G401 (cell line): ENCODE results near the gene VSNL1. TPM values are rescaled to one million over a fixed set of nuclear protein-coding genes. Genes with fewer than 3 reads are reported as not detected.
A peak's percentile ranks its signal among the peaks of the same experiment; 100 is the strongest.

Experiments
- DNase-seq: peaks from one replicate; pipeline ENCODE4 v3.0.0-alpha.2; 2015; ENCODE audit warnings: low spot score
- in situ Hi-C: cut with HindIII; loops from 2 replicates; pipeline ENCODE4 v1.10.0; 2016; ENCODE audit warnings: low sequenced_read_pairs, mixed read lengths
- total RNA-seq: library from RNA; depleted of rRNA; stranded (reverse); fragments of >200 nt; shearing (Covaris generic); gene quantifications from 2 replicates; pipeline ENCODE4 v1.2.3, GENCODE V29; 2014

VSNL1 gene
- total RNA-seq, 1 experiment from 2014 or later: not detected

GRCh38 chr2:17576802-17577201, 36.3 kb downstream of the VSNL1 start:
- DNase-seq: no peak
- in situ Hi-C loops: no loop called here

DNA sequence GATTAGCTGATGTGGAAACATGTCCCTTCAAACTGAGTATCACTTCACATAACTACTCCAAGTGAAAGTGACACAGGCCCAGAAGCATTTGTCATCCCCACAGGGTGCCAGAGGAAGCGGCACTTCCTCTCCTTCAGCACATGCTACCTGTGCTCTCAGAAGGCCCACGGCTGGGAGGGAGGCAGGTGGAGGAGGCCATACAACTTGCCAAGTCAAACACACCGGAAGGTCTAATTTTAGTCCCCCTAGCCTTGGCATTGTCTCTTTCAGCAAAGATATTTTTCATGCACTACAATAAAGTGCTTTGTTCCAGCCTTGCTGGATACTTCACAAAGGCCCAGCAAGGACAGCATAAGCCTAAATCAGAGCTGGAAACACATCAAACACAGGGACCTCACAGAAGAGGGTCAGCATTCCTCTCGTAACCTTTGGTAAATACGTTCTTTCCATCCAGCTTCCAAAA, 38.0 kb downstream of the VSNL1 start:
- peak; percentile 99 for DNase-seq
- in situ Hi-C loops: no loop called here

DNA sequence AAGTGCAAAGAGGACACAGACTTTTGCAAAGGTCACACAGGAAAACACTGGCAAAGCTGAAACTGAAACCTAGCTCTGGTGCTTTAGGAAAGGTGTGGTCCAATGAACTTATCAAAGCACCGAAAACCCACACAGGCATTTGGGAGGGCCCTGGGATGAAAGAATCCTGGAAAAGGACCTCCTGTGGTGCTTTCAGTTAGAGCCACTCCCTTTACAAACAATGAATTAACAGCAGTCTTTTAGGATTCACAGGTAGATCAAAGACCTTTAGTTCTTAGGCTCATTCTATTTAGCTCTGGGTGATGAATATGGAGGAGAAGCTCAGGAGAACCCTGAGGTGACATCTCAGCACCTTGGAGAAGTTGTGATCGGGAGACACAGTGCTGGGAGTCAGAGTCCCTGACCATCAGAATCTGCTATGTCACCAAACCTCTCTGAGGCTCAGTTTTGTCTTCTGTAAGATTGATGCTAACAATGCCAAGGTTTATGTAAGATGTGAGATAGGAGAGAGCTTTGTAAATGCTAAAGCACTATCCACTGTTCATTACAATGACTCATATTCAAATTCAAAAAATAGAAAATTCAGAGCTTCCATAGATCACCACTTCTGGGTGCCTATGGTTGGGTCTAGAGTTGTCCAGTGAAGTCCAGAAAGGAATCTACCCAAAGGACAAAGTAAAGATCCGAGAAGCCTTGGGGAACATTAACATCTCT, 39.3 kb downstream of the VSNL1 start:
- DNase-seq: no peak
- in situ Hi-C loops: no loop called here

- DNase-seq: no peak
- in situ Hi-C loops: no loop called here
These were observed 39.8 kb downstream of the VSNL1 start for GRCh38 chr2:17580319-17580715.

- in situ Hi-C loops: no loop called here
- DNase-seq: no peak
These were observed 41.3 kb downstream of the VSNL1 start for GRCh38 chr2:17581831-17582230.

- in situ Hi-C loops: no loop called here
- DNase-seq: peak; percentile 98
These were observed 42.7 kb downstream of the VSNL1 start for GRCh38 chr2:17583166-17583565.

GRCh38 chr2:17583646-17584045, 43.1 kb downstream of the VSNL1 start:
- DNase-seq: peak; percentile 96
- in situ Hi-C loops: no loop called here

DNA sequence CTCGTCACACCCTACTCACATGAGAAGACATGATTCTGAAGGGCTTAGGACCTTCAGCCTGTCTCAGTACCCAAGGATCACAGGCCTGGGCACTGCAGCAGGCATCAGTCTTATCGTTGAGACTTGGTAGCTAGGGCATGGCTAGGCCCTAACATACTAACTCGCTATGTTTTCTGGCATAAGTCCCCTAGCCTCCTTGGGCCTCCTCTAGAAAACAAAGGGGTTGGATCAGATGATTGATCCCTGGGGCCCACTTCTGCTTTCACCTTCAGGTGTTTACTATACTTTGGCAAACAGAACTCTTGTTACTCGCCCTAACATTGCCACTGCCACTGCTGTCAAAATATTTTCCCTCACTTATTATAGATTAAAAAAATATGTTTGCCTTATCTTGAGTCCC, 44.2 kb downstream of the VSNL1 start:
- DNase-seq: no peak
- in situ Hi-C loops: no loop called here

DNA sequence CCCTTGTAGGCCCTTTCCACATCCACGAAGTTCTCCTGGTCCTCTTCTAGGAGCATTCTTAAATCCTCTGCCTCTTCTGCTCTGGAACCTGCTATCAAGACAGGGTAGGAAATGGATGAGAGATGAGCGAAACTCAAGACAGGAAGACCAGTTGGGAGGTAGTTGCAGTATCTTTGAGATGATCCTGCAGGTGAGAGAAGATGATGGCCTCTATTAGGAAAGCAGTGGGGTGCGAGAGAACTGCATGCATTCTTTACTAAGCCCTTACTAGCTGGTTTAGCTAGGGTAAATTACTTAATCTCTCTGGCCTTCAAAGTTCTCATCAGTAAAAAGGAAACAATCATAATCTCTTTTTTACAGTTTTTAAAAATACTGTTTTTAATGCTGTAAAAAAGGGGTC, 47.0 kb downstream of the VSNL1 start:
- in situ Hi-C loops: no loop called here

GRCh38 chr2:17588031-17588430, 47.5 kb downstream of the VSNL1 start:
- no peak for DNase-seq
- in situ Hi-C loops: no loop called here

More for the DNA sequence above, 47.0 kb downstream of the VSNL1 start:
- no peak for DNase-seq

- in situ Hi-C loops: no loop called here
These were observed 49.0 kb downstream of the VSNL1 start for GRCh38 chr2:17589406-17590035.

DNA sequence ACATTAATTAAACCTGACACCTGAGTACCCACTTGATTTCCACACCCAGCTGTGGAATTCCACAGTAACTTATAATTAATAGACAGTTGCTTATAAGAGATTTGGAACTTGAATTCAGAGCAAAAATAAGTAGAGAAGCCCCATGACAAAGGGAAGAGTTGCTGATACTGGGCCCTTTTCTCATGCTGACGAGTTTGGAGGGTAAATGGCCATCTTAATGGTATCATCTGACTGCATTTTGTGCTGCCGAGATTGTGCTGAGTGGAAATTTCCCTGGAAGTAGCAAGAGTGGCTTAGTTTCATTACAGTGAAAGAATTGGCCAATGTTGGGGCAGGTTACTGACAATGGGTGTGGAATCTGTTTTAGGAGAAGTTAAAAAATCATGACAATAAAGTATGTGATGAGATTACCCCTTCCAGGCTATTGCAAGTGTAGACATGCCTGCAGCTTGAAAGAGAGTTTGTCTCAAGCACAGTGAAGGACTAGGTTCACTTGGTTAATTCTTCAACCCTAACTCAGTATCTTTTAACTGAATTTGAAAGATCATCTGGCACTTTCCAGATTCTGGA, 49.9 kb downstream of the VSNL1 start:
- in situ Hi-C loops: no loop called here
- no peak for DNase-seq

More at GRCh38 chr2:17589406-17590035, 49.0 kb downstream of the VSNL1 start:
- DNase-seq: no peak

- peak; percentile 48 for DNase-seq
- in situ Hi-C loops: no loop called here
These were observed 51.4 kb downstream of the VSNL1 start for GRCh38 chr2:17591846-17592245.

- DNase-seq: no peak
- in situ Hi-C loops: no loop called here
These were observed 52.4 kb downstream of the VSNL1 start for GRCh38 chr2:17592731-17593409.

- DNase-seq: no peak
- in situ Hi-C loops: no loop called here
These were observed 52.9 kb downstream of the VSNL1 start for GRCh38 chr2:17593445-17593840.

- DNase-seq: no peak
- in situ Hi-C loops: no loop called here
These were observed 53.5 kb downstream of the VSNL1 start for GRCh38 chr2:17593841-17594491.

GRCh38 chr2:17594533-17595401, 54.3 kb downstream of the VSNL1 start:
- no peak for DNase-seq
- in situ Hi-C loops: no loop called here

DNA sequence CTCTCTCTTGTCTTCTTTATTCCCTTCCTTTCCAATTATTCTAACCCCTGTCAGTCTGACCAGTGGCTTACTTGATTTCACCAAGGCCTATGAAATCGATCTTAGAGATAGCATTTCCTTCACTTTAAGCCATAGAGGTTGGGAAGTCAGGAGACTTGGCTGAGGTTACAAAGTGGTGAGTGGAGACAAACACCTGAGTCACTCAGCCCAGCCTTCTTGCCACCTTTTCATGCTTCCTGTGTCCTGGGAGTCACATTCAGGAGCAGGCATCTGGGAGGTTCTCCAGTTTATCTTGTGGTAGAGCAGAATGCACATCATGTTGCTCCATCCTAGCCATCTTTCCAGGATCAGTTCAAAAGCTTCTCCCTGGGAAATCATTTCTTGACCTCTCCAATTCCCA, 59.1 kb downstream of the VSNL1 start:
- no peak for DNase-seq
- in situ Hi-C loops: no loop called here
